Neutrophil (primary cell): Measurements from ENCODE around the gene NTPCR.

Experiments
- H3K27ac ChIP-seq: fragments of 200-600 bp; sonication (generic); 2 replicates; pipeline ENCODE4 v1.5.1; 2016; ENCODE audit warnings: mild to moderate bottlenecking, moderate library complexity
- H3K27me3 ChIP-seq: fragments of 200-600 bp; sonication (generic); 2 replicates; pipeline ENCODE4 v1.6.0; 2016; ENCODE audit warnings: mild to moderate bottlenecking
- H3K36me3 ChIP-seq: fragments of 200-600 bp; sonication (generic); 2 replicates; pipeline ENCODE4 v1.5.1; 2017
- H3K4me1 ChIP-seq, 2 experiments: fragments of 200-600 bp in 1 of 2; sonication (generic) in 1 of 2; 1 replicate in 1 of 2; 2 replicates in 1 of 2; pipeline versions ENCODE4 v1.5.1 to v1.6.1; 2013 to 2016; ENCODE audit warnings: low read depth in 1 of 2, low read length in 1 of 2, mild to moderate bottlenecking in 1 of 2, moderate library complexity in 1 of 2; ENCODE audit not compliant: control insufficient read depth in 1 of 2, insufficient read depth in 1 of 2
- H3K4me3 ChIP-seq, 2 experiments: fragments of 200-600 bp in 1 of 2; sonication (generic) in 1 of 2; 1 replicate in 1 of 2; 2 replicates in 1 of 2; pipeline ENCODE4 v1.5.1; 2013 to 2016; ENCODE audit warnings: low read depth in 1 of 2, low read length in 1 of 2, mild to moderate bottlenecking in 1 of 2, moderate library complexity in 1 of 2
- H3K9me3 ChIP-seq: fragments of 200-600 bp; sonication (generic); 2 replicates; pipeline ENCODE4 v1.5.1; 2016
- TF ChIP-seq, protein P1 (sequence below): fragments of 200-600 bp; sonication (generic); IDR thresholded peaks from 2 replicates; pipeline ENCODE4 v1.5.1; 2016; ENCODE audit warnings: antibody characterized with exemption

NTPCR gene

DNA sequence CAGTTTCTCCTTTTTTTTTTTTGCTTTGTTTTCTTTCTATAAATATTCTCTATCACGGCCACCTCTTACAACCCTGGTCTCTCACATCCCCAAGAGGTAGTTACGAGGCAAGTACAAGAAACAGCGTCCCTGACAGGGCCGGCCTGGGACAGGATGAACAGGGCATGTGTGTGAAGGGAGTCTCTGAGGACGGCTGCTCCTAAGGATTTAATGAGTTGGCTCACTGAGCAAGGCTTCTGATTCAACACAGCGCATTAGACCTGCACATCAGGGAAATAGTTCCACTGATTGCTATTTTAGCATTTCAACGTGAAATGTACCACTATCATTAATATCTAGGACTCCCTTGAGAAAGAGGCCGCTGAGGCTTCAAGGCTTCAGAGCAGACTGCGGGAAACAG is 54.0 kb downstream of the NTPCR start:
- H3K36me3 ChIP-seq, result no peaks in the 10 kb centered on the region
- H3K4me1 ChIP-seq, result no peaks in the 10 kb centered on the region
- H3K9me3 ChIP-seq, result no peaks in the 10 kb centered on the region
- TF ChIP-seq, protein P1, sequence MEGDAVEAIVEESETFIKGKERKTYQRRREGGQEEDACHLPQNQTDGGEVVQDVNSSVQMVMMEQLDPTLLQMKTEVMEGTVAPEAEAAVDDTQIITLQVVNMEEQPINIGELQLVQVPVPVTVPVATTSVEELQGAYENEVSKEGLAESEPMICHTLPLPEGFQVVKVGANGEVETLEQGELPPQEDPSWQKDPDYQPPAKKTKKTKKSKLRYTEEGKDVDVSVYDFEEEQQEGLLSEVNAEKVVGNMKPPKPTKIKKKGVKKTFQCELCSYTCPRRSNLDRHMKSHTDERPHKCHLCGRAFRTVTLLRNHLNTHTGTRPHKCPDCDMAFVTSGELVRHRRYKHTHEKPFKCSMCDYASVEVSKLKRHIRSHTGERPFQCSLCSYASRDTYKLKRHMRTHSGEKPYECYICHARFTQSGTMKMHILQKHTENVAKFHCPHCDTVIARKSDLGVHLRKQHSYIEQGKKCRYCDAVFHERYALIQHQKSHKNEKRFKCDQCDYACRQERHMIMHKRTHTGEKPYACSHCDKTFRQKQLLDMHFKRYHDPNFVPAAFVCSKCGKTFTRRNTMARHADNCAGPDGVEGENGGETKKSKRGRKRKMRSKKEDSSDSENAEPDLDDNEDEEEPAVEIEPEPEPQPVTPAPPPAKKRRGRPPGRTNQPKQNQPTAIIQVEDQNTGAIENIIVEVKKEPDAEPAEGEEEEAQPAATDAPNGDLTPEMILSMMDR, result no peak
- no peak overlapping the region for H3K4me3 ChIP-seq
- no peaks in the 10 kb centered on the region for H3K27me3 ChIP-seq
- no peak overlapping the region for H3K27ac ChIP-seq

DNA sequence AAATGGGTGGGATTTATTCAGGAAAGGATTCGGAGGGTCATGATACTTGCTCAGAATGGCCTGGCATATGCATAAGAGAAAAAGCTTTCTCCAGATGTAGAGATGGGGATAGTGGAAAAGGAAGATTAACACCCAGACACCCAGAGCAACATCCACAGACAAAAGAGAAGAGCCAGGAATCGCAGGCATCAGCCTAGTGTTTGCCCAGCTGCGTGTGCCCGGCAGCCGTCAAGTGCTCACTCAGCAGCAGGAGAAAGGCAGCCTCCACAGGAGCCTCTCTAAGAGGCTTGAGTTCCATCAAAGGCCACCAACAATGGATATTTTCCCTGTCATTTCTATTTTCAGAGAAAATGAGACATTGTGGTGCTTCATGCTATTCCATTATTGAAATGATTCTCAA is 54.7 kb downstream of the NTPCR start:
- TF ChIP-seq, protein P1, result no peak
- H3K36me3 ChIP-seq, result no peaks in the 10 kb centered on the region
- no peak overlapping the region for H3K27ac ChIP-seq
- H3K4me3 ChIP-seq, result no peak overlapping the region
- no peaks in the 10 kb centered on the region for H3K27me3 ChIP-seq
- no peaks in the 10 kb centered on the region for H3K4me1 ChIP-seq
- H3K9me3 ChIP-seq, result no peaks in the 10 kb centered on the region

DNA sequence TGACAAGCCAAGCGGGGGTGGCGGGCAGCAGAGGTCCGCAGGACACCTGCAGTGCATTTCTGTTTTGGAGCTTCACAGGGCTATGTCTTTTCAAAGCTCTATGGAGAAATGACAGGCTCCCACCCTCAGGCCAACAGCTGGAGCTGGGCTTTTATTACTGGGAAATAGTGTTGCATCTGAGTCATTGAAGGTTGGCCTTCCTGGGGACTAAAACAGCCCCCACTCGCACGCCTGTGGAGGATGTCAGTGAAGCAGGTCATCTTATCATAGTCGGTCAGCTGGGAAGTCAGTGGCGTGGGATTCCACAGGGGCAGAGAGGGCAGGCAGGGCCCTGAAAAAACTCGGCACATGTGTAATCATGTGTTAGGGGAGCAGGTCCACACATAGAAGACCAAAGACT is 55.3 kb downstream of the NTPCR start:
- H3K9me3 ChIP-seq, result no peaks in the 10 kb centered on the region
- H3K4me1 ChIP-seq, result no peaks in the 10 kb centered on the region
- no peaks in the 10 kb centered on the region for H3K27me3 ChIP-seq
- TF ChIP-seq, protein P1, result no peak
- no peak overlapping the region for H3K4me3 ChIP-seq
- no peak overlapping the region for H3K27ac ChIP-seq
- no peaks in the 10 kb centered on the region for H3K36me3 ChIP-seq

DNA sequence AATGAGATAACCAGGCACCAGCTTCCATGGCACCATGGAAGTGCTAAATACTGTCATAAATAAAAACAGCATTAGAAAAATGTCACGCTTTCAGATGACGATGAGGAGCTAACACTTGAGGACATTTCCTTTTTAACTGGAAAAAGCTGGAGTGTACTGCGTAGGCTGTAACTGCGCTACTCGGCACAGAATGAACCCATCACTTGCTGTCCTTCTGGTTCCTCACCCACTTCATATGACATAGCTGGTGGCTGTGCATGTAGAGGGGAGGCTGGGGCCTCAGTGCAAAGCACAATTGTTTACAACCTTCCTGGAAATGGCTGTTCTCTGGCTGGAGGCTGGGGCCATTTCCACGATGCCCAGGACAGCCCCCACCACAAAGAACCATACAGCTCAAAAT is 55.7 kb downstream of the NTPCR start:
- TF ChIP-seq, protein P1, result no peak
- no peaks in the 10 kb centered on the region for H3K27me3 ChIP-seq

DNA sequence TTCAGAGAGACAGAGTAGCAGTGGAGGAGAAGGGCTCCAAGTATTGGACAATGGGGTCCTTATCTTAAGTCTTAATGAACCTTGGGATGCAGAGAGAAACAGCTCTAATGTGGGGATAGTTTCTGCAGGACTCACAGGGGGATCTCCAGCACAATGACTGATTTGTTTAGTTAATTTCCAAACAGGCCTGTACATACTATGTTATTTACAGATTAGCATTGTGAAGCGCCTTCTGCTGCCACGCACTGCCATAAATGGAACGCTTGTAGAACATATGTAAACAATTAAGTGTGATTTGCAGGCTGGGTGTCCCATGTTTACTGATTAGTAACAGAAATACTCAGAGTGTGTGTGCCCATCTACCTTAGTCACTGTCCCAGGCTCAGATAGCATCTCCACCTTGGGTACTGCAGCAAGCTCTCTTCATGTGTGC is 56.1 kb downstream of the NTPCR start:
- Histone ChIP-seq H3K27ac (no peak overlapping the region), H3K27me3 (no peaks in the 10 kb centered on the region), H3K4me1 (no peaks in the 10 kb centered on the region), H3K36me3 (no peaks in the 10 kb centered on the region), H3K9me3 (no peaks in the 10 kb centered on the region), H3K4me3 (no peak overlapping the region)
- TF ChIP-seq, protein P1, result no peak

More for the DNA sequence above, 55.7 kb downstream of the NTPCR start:
- H3K4me3 ChIP-seq, result no peak overlapping the region
- H3K9me3 ChIP-seq, result no peaks in the 10 kb centered on the region
- no peaks in the 10 kb centered on the region for H3K36me3 ChIP-seq
- H3K4me1 ChIP-seq, result no peaks in the 10 kb centered on the region
- no peak overlapping the region for H3K27ac ChIP-seq

DNA sequence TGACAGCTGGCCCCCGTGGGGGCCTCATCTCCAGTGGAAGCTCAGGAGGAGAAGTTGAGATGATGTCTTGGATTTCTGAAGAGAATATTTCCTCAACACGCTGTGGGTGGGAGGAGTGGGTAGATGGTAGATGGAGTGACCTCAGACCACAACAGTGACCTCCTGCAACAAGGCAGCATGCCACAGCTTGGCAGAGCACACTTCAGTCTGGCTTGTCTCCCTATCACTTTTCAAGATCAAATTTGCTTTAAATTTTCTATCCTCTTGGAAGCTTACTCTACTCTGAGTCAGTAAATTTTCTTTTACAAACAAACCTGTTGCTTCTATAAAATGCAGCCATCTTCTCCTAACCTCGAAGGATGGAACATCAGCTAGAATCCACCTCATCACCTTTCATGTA is 59.7 kb downstream of the NTPCR start:
- Histone ChIP-seq H3K4me1 (no peaks in the 10 kb centered on the region), H3K36me3 (no peaks in the 10 kb centered on the region), H3K27ac (no peak overlapping the region), H3K27me3 (no peaks in the 10 kb centered on the region), H3K4me3 (no peak overlapping the region), H3K9me3 (no peaks in the 10 kb centered on the region)
- TF ChIP-seq, protein P1, result no peak
